Right cardiac atrium (tissue), 5 donors: ENCODE measurements around the gene LRRC19. TPM values are rescaled to one million over a fixed set of nuclear protein-coding genes. Genes with fewer than 3 reads are reported as not detected.

Experiments
- polyA plus RNA-seq: library from polyadenylated mRNA; stranded (reverse); fragments of 200-250 nt; gene quantifications from one replicate; pipeline ENCODE4 v1.2.3, GENCODE V29; 2013
- total RNA-seq, 4 donors: library from RNA; stranded (reverse); fragmentation: NEBNext Ultra II Directional; extraction: Animal tissue kit (Norgen Biotek cat#: 25700); gene quantifications; one replicate each; pipeline ENCODE4 v1.2.1, GENCODE V29; 2021
- donor health status: healthy with polysubstance abuse.
- donor health status: DM: no; HTN: yes; CAD: no.
- donor health status: DM: no; HTN: no; CAD: no.
- donor health status: DM: no; HTN: yes; CAD: no; lungs with severe emphysema.
- donor health status: DM: yes; HTN: yes; CAD: no.

Gene LRRC19
- total and polyA plus RNA-seq, 5 donors = not detected

Other genes with a start within 250 kb of the LRRC19 start
- gene CAAP1, start 112.9 kb downstream of the LRRC19 start, total RNA-seq = 10 to 100 TPM; 12.2 to 14.3 (median 13.5) TPM
- 5.9 TPM for gene CAAP1, start 112.9 kb downstream of the LRRC19 start, polyA plus RNA-seq
- gene PLAA, start 58.4 kb downstream of the LRRC19 start, total RNA-seq = 10 to 100 TPM; 26.4 to 31.8 (median 28.7) TPM
- gene PLAA, start 58.4 kb downstream of the LRRC19 start, polyA plus RNA-seq = 14.9 TPM
- gene IFT74, start 49.3 kb downstream of the LRRC19 start, total RNA-seq = 10 to 100 TPM; 10.3 to 15.5 (median 11.8) TPM
- gene IFT74, start 49.3 kb downstream of the LRRC19 start, polyA plus RNA-seq = 9.3 TPM
- 10 to 100 TPM; 17.8 to 29.7 (median 23.5) TPM for gene TEK, start 103.6 kb upstream of the LRRC19 start, total RNA-seq
- gene TEK, start 103.6 kb upstream of the LRRC19 start, polyA plus RNA-seq = 10.2 TPM